GM18909 (cell line): ENCODE results near the gene CTNND2.

Experiments
- ATAC-seq: cut with Tn5 transposase; IDR thresholded peaks from one replicate; pipeline ENCODE4 v1.9.1; 2021; ENCODE audit warnings: mild to moderate bottlenecking; ENCODE audit not compliant: unreplicated experiment, poor library complexity

CTNND2 gene

DNA sequence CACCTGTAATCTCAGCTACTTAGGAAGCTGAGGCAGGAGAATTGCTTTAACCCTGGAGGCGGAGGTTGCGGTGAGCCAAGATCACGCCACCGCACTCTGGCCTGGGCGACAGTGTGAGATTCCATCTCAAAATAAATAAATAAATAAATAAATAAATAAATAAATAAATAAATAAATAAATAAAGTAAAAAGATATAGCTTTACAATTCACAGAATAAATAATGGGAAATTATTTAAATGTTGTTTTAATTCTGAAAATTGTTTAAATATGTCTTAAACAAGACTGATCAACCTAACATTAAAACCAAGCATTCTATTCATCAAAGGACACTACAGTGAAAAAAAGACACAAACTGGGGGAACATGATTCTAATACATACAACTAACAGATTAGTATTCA is 357.1 kb downstream of the CTNND2 start:
- no peak for ATAC-seq

- ATAC-seq, result no peak
Measured at GRCh38 chr5:11540112-11540511, 364.1 kb downstream of the CTNND2 start.

DNA sequence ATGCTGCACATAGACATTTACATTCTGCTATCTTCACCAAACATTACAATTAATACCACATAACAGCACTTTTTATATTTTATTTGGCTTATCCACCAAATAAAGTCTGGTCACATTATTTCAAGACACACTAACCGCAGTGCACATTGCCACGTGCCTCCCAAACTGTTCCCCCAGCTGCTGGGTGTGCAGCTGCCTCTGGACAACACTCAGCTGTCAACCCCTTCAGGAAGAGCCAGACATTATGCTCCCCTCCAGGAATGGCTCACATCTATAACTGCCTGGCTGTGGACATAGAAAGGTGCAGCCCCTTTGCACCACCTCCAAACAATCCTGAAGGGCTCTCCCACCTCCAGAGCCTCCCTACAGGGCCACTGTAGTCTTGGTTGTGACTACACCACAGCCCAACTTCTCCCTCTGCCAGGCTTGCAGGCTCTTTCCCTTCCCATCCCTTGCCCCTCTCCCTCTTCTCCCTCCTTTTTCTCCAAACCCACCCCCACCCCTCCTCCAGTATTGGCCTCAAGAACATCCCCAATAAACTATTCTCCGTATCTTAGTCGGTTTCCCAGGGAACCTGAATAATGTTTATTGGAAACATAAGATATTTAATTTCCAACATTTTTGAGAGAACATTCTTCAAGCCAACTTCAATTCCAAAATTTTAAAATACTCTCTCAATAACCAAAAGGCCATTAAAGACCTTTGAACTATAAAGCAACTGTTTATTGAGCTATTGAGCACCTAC is 372.3 kb downstream of the CTNND2 start:
- ATAC-seq, result no peak

DNA sequence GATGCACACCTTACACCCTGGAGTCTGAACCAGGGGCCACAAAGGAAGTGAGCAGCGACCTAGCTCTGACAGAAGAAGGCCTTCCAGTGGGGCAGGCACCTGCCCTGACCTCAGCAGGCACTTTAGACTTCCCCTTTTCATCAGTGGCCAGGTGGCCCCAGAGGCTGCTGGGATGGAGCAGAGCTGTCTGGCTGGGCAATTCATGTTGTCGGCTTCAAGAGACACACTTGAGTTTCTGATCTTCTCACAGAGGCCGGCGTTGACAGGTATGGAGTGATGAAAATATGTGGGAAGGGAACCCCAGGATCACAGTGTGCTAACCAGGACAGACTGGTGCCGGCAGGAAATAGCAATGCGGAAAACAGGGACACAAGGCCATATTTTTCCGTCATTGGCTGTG is 375.5 kb downstream of the CTNND2 start:
- ATAC-seq, result no peak

DNA sequence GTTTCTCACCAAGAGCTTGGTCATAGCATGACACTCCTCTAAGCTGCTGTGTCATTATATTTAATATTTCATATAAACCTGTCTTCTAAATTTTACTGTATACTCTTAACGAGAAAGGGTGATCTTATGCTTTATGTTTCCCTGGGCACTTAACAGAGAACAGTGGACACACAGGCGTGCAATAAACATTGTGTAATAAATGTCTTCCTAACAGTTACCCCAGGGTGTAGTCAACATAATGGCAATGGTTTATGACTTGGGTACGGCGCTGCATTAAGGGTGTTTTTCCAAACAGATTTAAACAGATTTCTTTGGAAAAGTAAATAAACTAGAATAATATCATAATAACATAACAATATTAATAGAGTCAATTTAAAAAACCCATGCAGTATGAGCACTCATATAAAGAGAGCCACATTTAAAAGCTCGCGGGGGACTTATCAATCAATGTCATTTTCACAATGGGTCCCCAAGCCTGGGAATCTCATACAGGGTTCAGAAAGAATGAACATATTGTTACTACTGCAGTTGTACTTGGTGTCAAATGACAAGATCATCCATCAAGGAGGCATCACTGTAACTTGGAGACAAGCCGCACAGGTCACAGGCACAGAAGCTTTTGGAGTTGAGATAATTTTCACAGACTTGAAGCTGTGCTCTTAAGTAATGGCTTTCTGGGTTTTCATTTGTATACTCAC is 376.4 kb downstream of the CTNND2 start:
- ATAC-seq, result no peak

DNA sequence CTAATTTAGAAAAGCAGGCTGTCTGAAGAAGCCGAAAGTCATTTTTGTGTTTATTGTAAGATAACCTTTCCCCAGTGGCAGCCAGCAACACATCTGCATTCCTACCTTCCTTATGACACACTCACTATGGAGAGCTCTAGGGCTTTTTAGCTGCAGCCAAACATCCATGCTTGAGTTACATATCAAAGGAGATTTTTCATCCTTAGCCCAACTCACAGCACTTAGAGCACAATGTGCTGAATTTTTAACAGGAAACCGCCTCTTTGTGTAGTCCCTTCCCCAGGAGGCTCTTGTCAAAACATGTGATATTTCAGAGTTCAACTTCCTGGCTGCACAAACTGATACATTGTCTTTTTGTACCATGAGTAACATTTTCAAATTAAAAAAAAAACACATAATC is 379.2 kb downstream of the CTNND2 start:
- ATAC-seq, result no peak

DNA sequence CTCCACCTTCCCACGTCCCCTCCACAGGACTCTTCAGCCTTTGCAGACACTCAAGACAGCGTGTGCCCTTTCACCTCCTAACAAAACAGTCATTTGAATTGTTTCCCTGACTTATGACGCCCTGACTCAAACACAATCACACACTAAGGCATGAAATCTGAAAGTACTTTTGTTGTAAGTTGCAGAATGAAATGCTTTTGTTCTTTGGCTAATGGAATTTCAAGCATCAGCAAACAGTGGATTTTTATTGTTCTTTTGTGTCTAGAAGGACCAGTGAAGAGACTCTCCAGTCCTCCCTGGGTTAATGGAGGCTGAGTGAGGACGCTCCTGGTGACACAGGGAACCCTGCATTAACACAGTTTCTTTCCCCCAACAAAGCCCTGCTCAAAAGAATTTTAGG is 380.1 kb downstream of the CTNND2 start:
- no peak for ATAC-seq

- ATAC-seq, result no peak
Measured at GRCh38 chr5:11522796-11523195, 381.4 kb downstream of the CTNND2 start.

DNA sequence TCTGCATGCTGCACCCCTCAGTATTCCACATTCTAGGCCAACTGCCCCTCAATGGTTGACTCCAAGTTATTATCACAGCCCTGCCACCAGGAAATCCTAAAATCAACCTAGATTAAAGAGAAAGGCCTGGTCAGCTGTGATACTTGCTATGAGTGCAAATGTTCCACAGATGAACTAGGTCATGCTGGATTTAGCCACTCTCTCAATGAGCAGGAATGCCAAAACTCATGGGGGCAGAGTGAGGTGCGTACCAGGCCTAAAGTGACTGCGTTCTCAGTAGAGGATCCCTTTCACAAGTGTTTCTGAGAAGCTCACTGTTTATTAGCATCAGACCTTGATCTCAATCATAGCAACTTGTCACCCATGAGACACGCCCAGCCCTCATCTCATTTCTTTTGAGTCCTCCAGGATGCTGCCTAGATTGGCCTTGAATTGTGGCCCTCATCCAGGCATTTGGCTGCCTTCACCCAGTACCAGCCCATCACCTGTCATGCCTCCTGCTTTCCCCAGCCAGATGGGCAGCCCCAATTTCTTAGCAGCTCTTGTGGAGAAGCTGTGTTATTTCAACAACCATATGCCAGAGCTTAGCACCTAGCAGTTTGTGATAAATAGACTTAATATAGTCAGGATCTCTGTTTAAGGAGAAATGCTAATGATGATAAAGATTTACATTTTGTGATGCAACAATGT is 383.9 kb downstream of the CTNND2 start:
- ATAC-seq, result no peak

DNA sequence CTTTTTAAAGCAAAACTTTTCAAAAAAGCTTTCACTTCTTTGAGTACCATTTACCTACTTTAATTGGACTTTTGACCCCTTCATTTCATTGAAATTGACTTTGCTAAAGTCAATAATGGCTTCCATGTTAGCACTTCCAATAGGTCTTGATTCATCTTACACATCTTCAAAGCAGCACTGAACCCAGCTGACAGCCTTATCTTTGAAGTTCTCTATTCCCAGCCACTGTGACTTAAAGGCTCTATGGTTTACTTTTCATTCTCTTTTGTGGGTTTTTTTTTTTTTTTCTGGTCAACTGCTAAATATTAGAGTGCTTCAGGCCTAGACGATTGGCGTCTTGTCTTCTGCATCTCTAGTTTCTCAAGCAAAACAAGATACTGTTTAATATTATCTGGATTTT is 385.0 kb downstream of the CTNND2 start:
- ATAC-seq, result no peak

- no peak for ATAC-seq
Measured at GRCh38 chr5:11518676-11519075, 385.6 kb downstream of the CTNND2 start.

- no peak for ATAC-seq
Measured at GRCh38 chr5:11514705-11515432, 389.4 kb downstream of the CTNND2 start.

DNA sequence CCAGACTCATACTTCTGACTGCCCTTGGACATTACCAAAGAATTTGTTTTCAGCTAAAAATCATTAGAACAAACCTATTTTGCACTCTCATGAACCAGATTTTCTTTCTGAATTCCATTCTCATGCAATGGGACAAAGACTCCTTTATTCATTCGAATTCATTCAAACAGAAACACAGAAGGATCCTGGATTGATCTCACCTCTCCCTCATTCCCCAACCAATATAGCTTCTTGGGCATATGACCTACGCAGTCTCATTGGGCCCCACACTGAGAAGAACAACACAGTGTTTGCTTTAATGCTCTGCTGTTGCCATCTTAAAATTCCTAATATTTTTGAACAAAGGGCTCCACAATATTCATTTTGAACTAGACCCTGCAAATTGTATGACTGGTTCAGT is 392.4 kb downstream of the CTNND2 start:
- no peak for ATAC-seq

DNA sequence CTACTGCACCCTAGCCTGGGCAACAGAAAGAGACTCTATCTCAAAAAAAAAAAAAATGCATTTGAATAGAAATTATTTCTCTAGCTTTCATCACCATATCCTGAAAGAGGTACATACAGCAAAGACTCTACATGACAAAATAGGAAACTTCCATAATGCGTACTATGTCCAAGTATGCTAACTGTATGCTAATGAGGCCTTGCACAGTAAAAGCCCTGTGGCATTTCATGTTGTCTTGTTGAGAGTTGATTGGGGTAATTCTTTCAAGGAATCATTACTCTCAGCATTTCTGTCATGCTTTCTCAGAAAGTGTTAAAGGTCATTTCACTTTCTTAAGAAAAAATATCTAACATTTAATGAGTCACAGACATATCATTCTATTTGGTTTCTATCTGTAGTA is 393.4 kb downstream of the CTNND2 start:
- no peak for ATAC-seq

DNA sequence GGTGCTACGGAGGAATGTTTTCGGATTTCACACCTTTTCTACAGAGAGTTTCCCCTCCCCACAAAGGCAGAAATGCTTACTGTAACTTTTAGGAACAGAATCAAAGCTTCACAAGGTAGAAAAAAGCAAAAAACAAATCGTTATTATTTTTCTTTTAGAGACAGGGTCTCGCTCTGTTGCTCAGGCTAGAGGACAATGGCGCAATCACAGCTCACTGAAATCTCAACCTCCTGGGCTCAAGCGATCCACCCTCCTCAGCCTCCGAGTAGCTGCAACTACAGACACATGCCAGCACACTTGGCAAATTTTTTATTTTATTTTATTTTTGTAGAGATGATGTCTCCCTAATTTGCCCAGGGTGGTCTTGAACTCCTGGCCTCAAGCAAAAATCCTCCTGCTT is 394.5 kb downstream of the CTNND2 start:
- no peak for ATAC-seq

GRCh38 chr5:11507156-11507910 is 396.9 kb downstream of the CTNND2 start:
- no peak for ATAC-seq

DNA sequence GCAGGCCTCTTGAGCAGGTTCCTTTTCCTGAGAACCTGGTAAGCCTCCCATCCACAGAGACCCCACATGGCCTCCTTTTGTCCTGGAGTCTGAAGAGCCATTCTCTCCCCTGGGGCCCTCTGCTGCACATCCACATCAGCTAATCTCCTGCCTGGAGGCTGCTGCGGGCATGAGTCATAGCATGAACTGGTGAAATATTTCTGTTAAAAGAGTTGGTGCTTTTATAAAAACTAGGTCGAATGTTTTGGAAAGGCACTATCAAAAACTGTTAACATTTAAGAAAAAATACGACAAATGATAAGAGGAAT is 399.4 kb downstream of the CTNND2 start:
- ATAC-seq, result no peak

- ATAC-seq, result no peak
Measured at GRCh38 chr5:11504065-11504885, 400.0 kb downstream of the CTNND2 start.

DNA sequence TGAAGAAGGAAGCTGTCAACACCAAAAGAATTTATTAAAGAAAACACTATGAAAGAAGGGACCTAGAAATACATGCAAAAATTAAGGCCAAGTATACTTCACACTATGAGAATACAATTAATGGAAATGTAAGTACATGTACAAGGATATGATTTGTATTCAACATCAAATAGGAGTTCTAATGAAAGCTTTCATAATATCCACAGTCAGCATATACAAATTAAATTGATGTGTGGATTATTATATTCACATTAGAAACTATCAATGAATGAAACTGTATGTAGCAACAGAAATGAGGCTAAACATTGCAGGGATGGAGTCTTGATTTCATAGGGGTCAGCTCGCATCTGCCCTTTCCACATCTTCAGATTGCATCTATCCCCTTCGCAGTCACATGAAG is 401.5 kb downstream of the CTNND2 start:
- no peak for ATAC-seq
